GM18520 (cell line): ENCODE measurements around the gene PCLO.
"Not testable (repeated sequence)": the region's sequence is repeated elsewhere in the genome, so short reads cannot be mapped to it uniquely, and the experiment has no call there.

Source experiments
- ATAC-seq: cut with Tn5 transposase; IDR thresholded peaks from one replicate; pipeline ENCODE4 v1.9.1; 2021; ENCODE audit not compliant: unreplicated experiment

PCLO gene

GRCh38 chr7:82745117-82745516 is 417.6 kb downstream of the PCLO start:
- ATAC-seq: no peak

GRCh38 chr7:82742163-82742562 is 420.5 kb downstream of the PCLO start:
- no peak for ATAC-seq

GRCh38 chr7:82741493-82741892 is 421.2 kb downstream of the PCLO start:
- ATAC-seq: no peak

GRCh38 chr7:82740246-82740848 is 422.3 kb downstream of the PCLO start:
- no peak for ATAC-seq

- ATAC-seq: no peak
These were observed 426.1 kb downstream of the PCLO start for GRCh38 chr7:82736633-82737032.

GRCh38 chr7:82732677-82733076 is 430.0 kb downstream of the PCLO start:
- no peak for ATAC-seq

GRCh38 chr7:82729172-82730030 is 433.3 kb downstream of the PCLO start:
- ATAC-seq: no peak

GRCh38 chr7:82726038-82726800 is 436.5 kb downstream of the PCLO start:
- no peak for ATAC-seq

GRCh38 chr7:82723411-82723810 is 439.3 kb downstream of the PCLO start:
- ATAC-seq: no peak

GRCh38 chr7:82722946-82723345 is 439.7 kb downstream of the PCLO start:
- ATAC-seq: no peak

GRCh38 chr7:82715344-82715743 is 447.3 kb downstream of the PCLO start:
- no peak for ATAC-seq

GRCh38 chr7:82714883-82715282 is 447.8 kb downstream of the PCLO start:
- ATAC-seq: no peak

- no peak for ATAC-seq
These were observed 449.2 kb downstream of the PCLO start for GRCh38 chr7:82713506-82713905.

GRCh38 chr7:82706344-82706743 is 456.3 kb downstream of the PCLO start:
- not testable (repeated sequence) for ATAC-seq

- ATAC-seq: no peak
These were observed 457.0 kb downstream of the PCLO start for GRCh38 chr7:82705517-82706260.

GRCh38 chr7:82704121-82704520 is 458.6 kb downstream of the PCLO start:
- no peak for ATAC-seq
